Spleen (tissue), 7 donors: ENCODE measurements around the gene TBC1D16.

Experiments
- POLR2A ChIP-seq, 3 donors: fragments of 450-650 bp; IDR thresholded peaks; one replicate each; pipeline ENCODE4 v1.5.1; 2017; ENCODE audit warnings: antibody characterized with exemption in 3 of 3, mild to moderate bottlenecking in 1 of 3
- POLR2AphosphoS5 ChIP-seq, 3 donors: sonication (generic); formaldehyde crosslinking; IDR thresholded peaks; one replicate each; pipeline ENCODE4 v1.5.1; 2017; ENCODE audit warnings: antibody characterized with exemption in 3 of 3
- TF ChIP-seq, protein P1 (sequence below), 11 experiments: fragments of 200-600 bp in 7 of 11; fragments of 450-650 bp in 4 of 11; sonication (generic) in 4 of 11; IDR thresholded peaks in 8 of 11; conservative IDR thresholded peaks in 3 of 11; 1 replicate in 7 of 11; 2 replicates in 4 of 11; pipeline versions ENCODE4 v1.4.0 to v1.8.0; 2016 to 2021; ENCODE audit warnings: antibody characterized with exemption in 11 of 11, inconsistent platforms in 4 of 11, mild to moderate bottlenecking in 1 of 11
- donor health status: DM: no; HTN: no; CAD: no; lungs with moderate emphysema.
- donor health status: DM: no; HTN: no; CAD: no.
- donor health status: DM: no; HTN: no; CAD: no.

DNA sequence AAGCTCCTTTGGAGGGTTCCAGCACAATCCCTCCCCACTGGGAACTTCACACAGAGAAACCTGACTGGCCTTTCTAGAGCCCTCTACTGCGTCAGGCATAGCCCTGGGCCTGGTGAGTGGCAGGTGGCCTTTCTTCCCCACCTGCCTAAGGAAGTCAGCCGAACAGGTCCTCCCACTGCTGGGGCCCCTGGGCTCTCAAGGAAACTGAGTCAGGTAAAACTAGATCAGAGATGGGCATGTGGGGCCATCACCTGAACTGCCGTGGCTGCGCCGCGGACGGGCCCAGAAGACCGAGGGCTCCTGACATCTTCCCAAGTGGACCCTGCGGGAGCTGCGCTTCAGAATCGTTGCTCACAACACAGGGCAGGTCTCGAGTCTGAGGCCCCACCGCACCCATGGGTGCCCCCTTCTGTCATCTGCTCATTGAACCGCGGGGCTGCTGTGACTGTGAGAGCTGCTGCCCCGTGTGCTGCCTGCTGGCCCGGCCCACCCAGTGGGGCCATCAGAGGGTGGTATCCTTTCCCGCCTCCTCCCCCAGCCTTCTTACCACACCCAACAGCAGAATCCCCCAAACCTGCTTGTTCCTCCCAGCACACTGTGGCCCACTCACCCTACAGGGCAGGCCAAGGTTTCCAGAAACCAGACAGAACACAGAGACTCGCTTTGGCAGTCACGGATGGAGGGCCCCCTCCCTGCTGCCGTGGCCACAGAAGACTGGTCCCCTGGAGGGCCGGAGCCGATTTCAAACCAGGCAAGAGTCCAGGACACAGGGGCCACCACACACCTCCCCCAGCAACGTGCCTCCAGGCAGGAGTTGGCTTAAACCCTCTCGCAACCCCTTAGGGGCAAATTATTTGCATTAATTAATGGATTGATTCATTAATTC, 81.1 kb downstream of the TBC1D16 start:
- TF ChIP-seq, protein P1, sequence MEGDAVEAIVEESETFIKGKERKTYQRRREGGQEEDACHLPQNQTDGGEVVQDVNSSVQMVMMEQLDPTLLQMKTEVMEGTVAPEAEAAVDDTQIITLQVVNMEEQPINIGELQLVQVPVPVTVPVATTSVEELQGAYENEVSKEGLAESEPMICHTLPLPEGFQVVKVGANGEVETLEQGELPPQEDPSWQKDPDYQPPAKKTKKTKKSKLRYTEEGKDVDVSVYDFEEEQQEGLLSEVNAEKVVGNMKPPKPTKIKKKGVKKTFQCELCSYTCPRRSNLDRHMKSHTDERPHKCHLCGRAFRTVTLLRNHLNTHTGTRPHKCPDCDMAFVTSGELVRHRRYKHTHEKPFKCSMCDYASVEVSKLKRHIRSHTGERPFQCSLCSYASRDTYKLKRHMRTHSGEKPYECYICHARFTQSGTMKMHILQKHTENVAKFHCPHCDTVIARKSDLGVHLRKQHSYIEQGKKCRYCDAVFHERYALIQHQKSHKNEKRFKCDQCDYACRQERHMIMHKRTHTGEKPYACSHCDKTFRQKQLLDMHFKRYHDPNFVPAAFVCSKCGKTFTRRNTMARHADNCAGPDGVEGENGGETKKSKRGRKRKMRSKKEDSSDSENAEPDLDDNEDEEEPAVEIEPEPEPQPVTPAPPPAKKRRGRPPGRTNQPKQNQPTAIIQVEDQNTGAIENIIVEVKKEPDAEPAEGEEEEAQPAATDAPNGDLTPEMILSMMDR (IDR thresholded peaks at IDR 0.05 in 8 of 11, conservative IDR thresholded peaks at IDR 0.05 in 3 of 11): no peak
- TF ChIP-seq POLR2A (IDR thresholded peaks at IDR 0.05): no peak
- no peak for TF ChIP-seq POLR2AphosphoS5 (IDR thresholded peaks at IDR 0.05)
